Left kidney (tissue), 2 donors: ENCODE measurements around the gene TP53BP1. TPM values are rescaled to one million over a fixed set of nuclear protein-coding genes. Genes with fewer than 3 reads are reported as not detected.
A peak's percentile ranks its signal among the peaks of the same experiment; 100 is the strongest.

Source experiments
- DNase-seq: peaks from one replicate; pipeline ENCODE4 v3.0.0-alpha.2; 2013
- polyA plus RNA-seq: library from polyadenylated mRNA; unstranded; fragments of 120-200 nt; gene quantifications from one replicate; pipeline ENCODE4 v1.2.1, GENCODE V29; 2013; ENCODE audit not compliant: insufficient read length

Gene TP53BP1
- polyA plus RNA-seq, 1 donor: 110 TPM

- no peak for DNase-seq
Observed at GRCh38 chr15:43488790-43489189, 4.2 kb downstream of the TP53BP1 start.

- DNase-seq: no peak
Observed at GRCh38 chr15:43487271-43487895, 5.6 kb downstream of the TP53BP1 start.

- DNase-seq: no peak
Observed at GRCh38 chr15:43484455-43484854, 8.5 kb downstream of the TP53BP1 start.

GRCh38 chr15:43483297-43484128, 9.4 kb downstream of the TP53BP1 start:
- no peak for DNase-seq

- DNase-seq: no peak
Observed at GRCh38 chr15:43473885-43474284, 19.1 kb downstream of the TP53BP1 start.

- no peak for DNase-seq
Observed at GRCh38 chr15:43471975-43472374, 21.0 kb downstream of the TP53BP1 start.

GRCh38 chr15:43469867-43470266, 23.1 kb downstream of the TP53BP1 start:
- DNase-seq: no peak

GRCh38 chr15:43465100-43465499, 27.9 kb downstream of the TP53BP1 start:
- DNase-seq: no peak

- DNase-seq: no peak
Observed at GRCh38 chr15:43463998-43464397, 29.0 kb downstream of the TP53BP1 start.

GRCh38 chr15:43463507-43463906, 29.4 kb downstream of the TP53BP1 start:
- DNase-seq: no peak

- DNase-seq: no peak
Observed at GRCh38 chr15:43449981-43450380, 43.0 kb downstream of the TP53BP1 start.

- DNase-seq: no peak
Observed at GRCh38 chr15:43446344-43446743, 46.6 kb downstream of the TP53BP1 start.

GRCh38 chr15:43441316-43441715, 51.6 kb downstream of the TP53BP1 start:
- DNase-seq: no peak

GRCh38 chr15:43440721-43441281, 52.2 kb downstream of the TP53BP1 start:
- DNase-seq: peak; percentile 5

- DNase-seq: no peak
Observed at GRCh38 chr15:43439268-43439667, 53.7 kb downstream of the TP53BP1 start.

- DNase-seq: no peak
Observed at GRCh38 chr15:43436395-43436794, 56.6 kb downstream of the TP53BP1 start.

- DNase-seq: no peak
Observed at GRCh38 chr15:43434446-43434845, 58.5 kb downstream of the TP53BP1 start.

GRCh38 chr15:43433661-43434303, 59.2 kb downstream of the TP53BP1 start:
- DNase-seq: no peak

GRCh38 chr15:43433165-43433564, 59.8 kb downstream of the TP53BP1 start:
- no peak for DNase-seq

GRCh38 chr15:43429687-43430086, 63.3 kb downstream of the TP53BP1 start:
- DNase-seq: no peak

GRCh38 chr15:43423793-43424192, 69.2 kb downstream of the TP53BP1 start:
- no peak for DNase-seq

GRCh38 chr15:43420876-43421275, 72.1 kb downstream of the TP53BP1 start:
- DNase-seq: no peak

GRCh38 chr15:43420435-43420834, 72.5 kb downstream of the TP53BP1 start:
- no peak for DNase-seq
